HepG2 (cell line): ENCODE data around the gene TSTD2. TPM values are rescaled to one million over a fixed set of nuclear protein-coding genes. Genes with fewer than 3 reads are reported as not detected.

ENCODE experiments used
- ATAC-seq: fragments of 200-7000 bp; cut with Tn5 transposase; 3 replicates; pipeline ENCODE4 v1.9.1; 2020; ENCODE audit warnings: mild to moderate bottlenecking, moderate library complexity
- BruUV-seq: library from RNA; stranded (reverse); fragments of 400-500 nt; replicated peaks from 2 replicates; lab custom pipeline; 2021; lab: Mats Ljungman, UMichigan
- CTCF ChIA-PET: fragments of 300-600 bp; formaldehyde crosslinking; extraction: SDS; loops from one replicate; lab custom pipeline; 2021; ENCODE audit warnings: low total read pairs, inconsistent platforms, low intra/inter-chr PET ratio; lab: Yijun Ruan, JAX
- POLR2A ChIA-PET: fragments of 350-600 bp; sonication (Branson Sonifier 250); formaldehyde crosslinking; loops from one replicate; lab custom pipeline; 2020; ENCODE audit warnings: antibody characterized with exemption, inconsistent platforms; lab: Yijun Ruan, JAX
- DNase-seq: peaks from one replicate; pipeline ENCODE4 v3.0.0-alpha.2; 2015; ENCODE audit warnings: low spot score
- FAIRE-seq: peaks from 3 replicates; lab custom pipeline; 2011; peaks lifted over from hg19 to GRCh38; lab: Jason Lieb, UNC
- H2AFZ ChIP-seq: one replicate; pipeline ENCODE4 v1.6.1; 2011; ENCODE audit warnings: low read length, inconsistent platforms
- H3K27ac ChIP-seq: fragments of 300-600 bp; 3 replicates; pipeline ENCODE4 v1.8.0; 2011; ENCODE audit warnings: mixed run types, mild to moderate bottlenecking, mixed read lengths, low read length, inconsistent platforms; ENCODE audit not compliant: insufficient read depth; ENCODE audit errors: extremely low read length
- H3K27me3 ChIP-seq, 2 experiments: fragments of 200-600 bp in 1 of 2; 2 replicates in 1 of 2; 3 replicates in 1 of 2; pipeline versions ENCODE4 v1.6.0 to v1.8.0; 2011; ENCODE audit warnings: low read length in 2 of 2, mild to moderate bottlenecking in 2 of 2, moderate library complexity in 2 of 2, inconsistent platforms in 1 of 2; ENCODE audit not compliant: insufficient read depth in 2 of 2, control insufficient read depth in 1 of 2
- H3K36me3 ChIP-seq, 2 experiments: fragments of 200-600 bp in 1 of 2; replicated peaks in 1 of 2; 2 replicates in 1 of 2; 3 replicates in 1 of 2; pipeline versions ENCODE4 v1.5.1 to v1.8.0; 2011; ENCODE audit warnings: low read length in 2 of 2, inconsistent platforms in 1 of 2; ENCODE audit not compliant: insufficient read depth in 2 of 2, control insufficient read depth in 1 of 2
- H3K4me1 ChIP-seq: 2 replicates; pipeline ENCODE4 v1.5.1; 2012; ENCODE audit warnings: low read length, inconsistent platforms; ENCODE audit not compliant: insufficient read depth
- H3K4me2 ChIP-seq: 2 replicates; pipeline ENCODE4 v1.6.0; 2011; ENCODE audit warnings: low read depth, low read length, inconsistent platforms
- H3K4me3 ChIP-seq, 3 experiments: fragments of 200-600 bp in 1 of 3; sonication (generic), shearing (Covaris generic) in 1 of 3; replicated peaks in 1 of 3; 2 replicates each; pipeline ENCODE4 v1.5.1; 2011 to 2016; ENCODE audit warnings: low read length in 3 of 3, inconsistent platforms in 2 of 3, low read depth in 2 of 3, mild to moderate bottlenecking in 2 of 3, control low read depth in 1 of 3, mixed read lengths in 1 of 3; ENCODE audit not compliant: insufficient read depth in 1 of 3
- H3K79me2 ChIP-seq: one replicate; pipeline ENCODE4 v1.6.1; 2011; ENCODE audit warnings: low read length, inconsistent platforms; ENCODE audit not compliant: insufficient read depth
- H3K9ac ChIP-seq: 2 replicates; pipeline ENCODE4 v1.6.0; 2011; ENCODE audit warnings: mild to moderate bottlenecking, low read depth, low read length, inconsistent platforms; ENCODE audit not compliant: insufficient read depth
- H3K9me3 ChIP-seq: 2 replicates; pipeline ENCODE4 v1.5.1; 2012; ENCODE audit warnings: mild to moderate bottlenecking, low read length
- H4K20me1 ChIP-seq: 2 replicates; pipeline ENCODE4 v1.6.0; 2011; ENCODE audit warnings: inconsistent platforms, mild to moderate bottlenecking, low read length, moderate library complexity; ENCODE audit not compliant: insufficient read depth
- ATRX ChIP-seq: sonication (generic); formaldehyde crosslinking; IDR thresholded peaks from 2 replicates; pipeline ENCODE4 v1.4.0; 2020; ENCODE audit warnings: missing genetic modification reagents, borderline replicate concordance
- KDM3A ChIP-seq: IDR thresholded peaks from 2 replicates; pipeline ENCODE4 v1.6.1; 2018; ENCODE audit warnings: low read depth, missing compliant biosample characterization
- KDM6A ChIP-seq: IDR thresholded peaks from 2 replicates; pipeline ENCODE4 v1.6.1; 2016; ENCODE audit warnings: low read depth
- MTA1 ChIP-seq: sonication (generic); formaldehyde crosslinking; IDR thresholded peaks from 2 replicates; pipeline ENCODE4 v1.4.0; 2020; ENCODE audit warnings: missing genetic modification reagents, mild to moderate bottlenecking, borderline replicate concordance
- NBN ChIP-seq: fragments of 450-650 bp; conservative IDR thresholded peaks from 2 replicates; pipeline ENCODE4 v1.6.1; 2017
- NR3C1 ChIP-seq: sonication (generic); formaldehyde crosslinking; IDR thresholded peaks from 2 replicates; pipeline ENCODE4 v1.4.0; 2020; ENCODE audit warnings: missing genetic modification reagents
- PCBP1 ChIP-seq: fragments of 200-400 bp; formaldehyde crosslinking; IDR thresholded peaks from 2 replicates; pipeline ENCODE4 v1.6.1; 2017; ENCODE audit warnings: mild to moderate bottlenecking, low read depth, low read length, borderline replicate concordance
- PHF21A ChIP-seq: sonication (generic); formaldehyde crosslinking; IDR thresholded peaks from 2 replicates; pipeline ENCODE4 v1.5.0; 2020; ENCODE audit warnings: mild to moderate bottlenecking, missing genetic modification reagents
- POLR2A ChIP-seq, 2 experiments: IDR thresholded peaks; 2 replicates each; pipeline ENCODE4 v1.6.1; 2011; ENCODE audit warnings: low read depth in 2 of 2, low read length in 2 of 2, mild to moderate bottlenecking in 1 of 2, moderate library complexity in 1 of 2; ENCODE audit not compliant: insufficient read depth in 1 of 2
- SIX4 ChIP-seq: sonication (generic); formaldehyde crosslinking; IDR thresholded peaks from 2 replicates; pipeline ENCODE4 v1.4.0; 2020; ENCODE audit warnings: missing genetic modification reagents
- SP4 ChIP-seq: sonication (generic); formaldehyde crosslinking; IDR thresholded peaks from 2 replicates; pipeline ENCODE4 v1.8.1; 2023; ENCODE audit warnings: mild to moderate bottlenecking, missing genetic modification reagents
- TBX3 ChIP-seq: fragments of 450-650 bp; IDR thresholded peaks from 2 replicates; pipeline ENCODE4 v1.6.1; 2017; ENCODE audit warnings: antibody characterized with exemption, mild to moderate bottlenecking, inconsistent platforms, borderline replicate concordance
- ZMYM2 ChIP-seq: sonication (generic); formaldehyde crosslinking; IDR thresholded peaks from 2 replicates; pipeline ENCODE4 v1.8.0; 2022; ENCODE audit warnings: mild to moderate bottlenecking, missing genetic modification reagents
- ZNF556 ChIP-seq: sonication (generic); formaldehyde crosslinking; IDR thresholded peaks from 2 replicates; pipeline ENCODE4 v1.4.0; 2020; ENCODE audit warnings: mild to moderate bottlenecking, missing genetic modification reagents, borderline replicate concordance
- ZNF839 ChIP-seq: sonication (generic); formaldehyde crosslinking; IDR thresholded peaks from 2 replicates; pipeline ENCODE4 v1.4.0; 2020; ENCODE audit warnings: missing genetic modification reagents, mild to moderate bottlenecking, borderline replicate concordance
- ZNF878 ChIP-seq: sonication (generic); formaldehyde crosslinking; IDR thresholded peaks from 2 replicates; pipeline ENCODE4 v1.8.1; 2023; ENCODE audit warnings: mild to moderate bottlenecking, missing genetic modification reagents, moderate library complexity
- WGBS: methylation state at CpG from one replicate; pipeline ENCODE4 v1.1.6; 2017; ENCODE audit warnings: low lambda C conversion rate; 5-methylcytosine and 5-hydroxymethylcytosine counted together
- in situ Hi-C: cut with HindIII; loops from 2 replicates; pipeline ENCODE4 v1.10.0; 2017; ENCODE audit warnings: low pct_unique_long_range_greater_than_20kb; ENCODE audit not compliant: extremely low pct_ligation_motif_present
- intact Hi-C: fragments of 100-400 bp; cut with micrococcal nuclease; formaldehyde crosslinking; loops from one replicate; pipeline ENCODE4 v1.10.0; 2022; ENCODE audit not compliant: unreplicated experiment
- polyA plus RNA-seq, 8 experiments: library from polyadenylated mRNA; depleted of rRNA in 3 of 8; stranded (reverse) in 7 of 8; unstranded in 1 of 8; fragments of >200 nt; fragmentation: Illumina TruSeq in 4 of 8; extraction: Trizol in 4 of 8; gene quantifications; 2 replicates each; pipeline versions ENCODE4 v1.2.1 to v1.2.3, GENCODE V29; 2011 to 2016; ENCODE audit warnings: low read depth in 4 of 8, missing spikeins in 1 of 8, mixed read lengths in 1 of 8; ENCODE audit not compliant: insufficient read depth in 1 of 8
- total RNA-seq, 5 experiments: library from RNA; depleted of rRNA; stranded (reverse); fragments of >200 nt; fragmentation: Illumina TruSeq; extraction: Trizol; gene quantifications; 2 replicates each; pipeline ENCODE4 v1.2.3, GENCODE V29; 2016; ENCODE audit warnings: low read depth in 1 of 5
- TF ChIP-seq, protein P1 (sequence below): IDR thresholded peaks from 2 replicates; pipeline ENCODE4 v1.6.1; 2016
- TF ChIP-seq, protein P2 (sequence below): sonication (generic); formaldehyde crosslinking; IDR thresholded peaks from 2 replicates; pipeline ENCODE4 v1.4.0; 2020; ENCODE audit warnings: mild to moderate bottlenecking, missing genetic modification reagents
- TF ChIP-seq, protein P3 (sequence below): sonication (generic); formaldehyde crosslinking; IDR thresholded peaks from 2 replicates; pipeline ENCODE4 v1.4.0; 2020; ENCODE audit warnings: mild to moderate bottlenecking, missing genetic modification reagents

Gene TSTD2
- total and polyA plus RNA-seq, 2 of the 13 experiments (the other 11 are each of a cell fraction or from before 2014, with no cell fraction given): 16.0 to 23.1 TPM

DNA sequence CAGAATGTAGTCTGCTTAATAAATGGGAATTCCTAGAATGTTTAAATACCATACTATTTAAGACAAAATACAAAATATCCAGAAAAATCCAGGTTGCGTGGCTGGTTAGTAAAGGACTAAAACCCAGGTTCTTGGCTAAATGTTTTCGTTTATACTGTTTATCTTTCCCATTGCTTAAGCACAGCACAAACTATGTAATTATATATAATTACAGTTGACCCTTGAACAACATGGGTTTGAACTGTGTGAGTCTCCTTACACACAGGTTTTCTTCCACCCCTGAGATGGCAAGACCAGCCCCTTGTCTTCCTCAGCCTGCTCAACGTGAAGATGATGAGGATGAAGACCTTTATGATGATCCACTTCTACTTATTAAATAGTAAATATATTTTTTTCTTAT, 39.2 kb upstream of the TSTD2 start:
- Histone ChIP-seq H3K9me3 (no peaks in the 10 kb centered on the region), H3K4me2 (no peak overlapping the region), H2AFZ (no peak overlapping the region), H3K27ac (no peak overlapping the region), H4K20me1 (no peaks in the 10 kb centered on the region), H3K4me3 (no peak overlapping the region), H3K9ac (no peak overlapping the region), H3K4me1 (peaks cover 8% of the 10 kb centered on the region), H3K27me3 (no peaks in the 10 kb centered on the region), H3K36me3 (peaks cover 21 to 81% of the 10 kb centered on the region in 2 experiments), H3K79me2 (no peaks in the 10 kb centered on the region)
- DNase-seq (no peak), FAIRE-seq (no peak), ATAC-seq (no peak)
- POLR2A ChIA-PET: no interaction called here
- intact Hi-C loops (no loop called here), in situ Hi-C loops (no loop called here)
- 93% methylated on average over 3 of the region's 3 CpGs for WGBS
- TF ChIP-seq KDM3A (CRISPR knock-in tag) (no peak), ZMYM2 (CRISPR knock-in tag) (no peak), ZNF878 (CRISPR knock-in tag) (no peak), SP4 (CRISPR knock-in tag) (no peak), PCBP1 (no peak), NR3C1 (no peak), POLR2A (IDR thresholded peaks at IDR 0.05; ENCODE audit: insufficient read depth in 1 of 2, low read depth in 2 of 2, low read length in 2 of 2) (no peak), SIX4 (CRISPR knock-in tag) (no peak), MTA1 (CRISPR knock-in tag) (no peak), ZNF556 (no peak), ZNF839 (CRISPR knock-in tag) (no peak), NBN (no peak), TBX3 (no peak), KDM6A (CRISPR knock-in tag) (no peak), PHF21A (CRISPR knock-in tag) (no peak), ATRX (CRISPR knock-in tag) (no peak)
- TF ChIP-seq, protein P1, sequence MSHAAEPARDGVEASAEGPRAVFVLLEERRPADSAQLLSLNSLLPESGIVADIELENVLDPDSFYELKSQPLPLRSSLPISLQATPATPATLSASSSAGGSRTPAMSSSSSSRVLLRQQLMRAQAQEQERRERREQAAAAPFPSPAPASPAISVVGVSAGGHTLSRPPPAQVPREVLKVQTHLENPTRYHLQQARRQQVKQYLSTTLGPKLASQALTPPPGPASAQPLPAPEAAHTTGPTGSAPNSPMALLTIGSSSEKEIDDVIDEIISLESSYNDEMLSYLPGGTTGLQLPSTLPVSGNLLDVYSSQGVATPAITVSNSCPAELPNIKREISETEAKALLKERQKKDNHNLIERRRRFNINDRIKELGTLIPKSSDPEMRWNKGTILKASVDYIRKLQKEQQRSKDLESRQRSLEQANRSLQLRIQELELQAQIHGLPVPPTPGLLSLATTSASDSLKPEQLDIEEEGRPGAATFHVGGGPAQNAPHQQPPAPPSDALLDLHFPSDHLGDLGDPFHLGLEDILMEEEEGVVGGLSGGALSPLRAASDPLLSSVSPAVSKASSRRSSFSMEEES (CRISPR knock-in tag): no peak
- TF ChIP-seq, protein P2, sequence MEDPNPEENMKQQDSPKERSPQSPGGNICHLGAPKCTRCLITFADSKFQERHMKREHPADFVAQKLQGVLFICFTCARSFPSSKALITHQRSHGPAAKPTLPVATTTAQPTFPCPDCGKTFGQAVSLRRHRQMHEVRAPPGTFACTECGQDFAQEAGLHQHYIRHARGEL (CRISPR knock-in tag): no peak
- TF ChIP-seq, protein P3, sequence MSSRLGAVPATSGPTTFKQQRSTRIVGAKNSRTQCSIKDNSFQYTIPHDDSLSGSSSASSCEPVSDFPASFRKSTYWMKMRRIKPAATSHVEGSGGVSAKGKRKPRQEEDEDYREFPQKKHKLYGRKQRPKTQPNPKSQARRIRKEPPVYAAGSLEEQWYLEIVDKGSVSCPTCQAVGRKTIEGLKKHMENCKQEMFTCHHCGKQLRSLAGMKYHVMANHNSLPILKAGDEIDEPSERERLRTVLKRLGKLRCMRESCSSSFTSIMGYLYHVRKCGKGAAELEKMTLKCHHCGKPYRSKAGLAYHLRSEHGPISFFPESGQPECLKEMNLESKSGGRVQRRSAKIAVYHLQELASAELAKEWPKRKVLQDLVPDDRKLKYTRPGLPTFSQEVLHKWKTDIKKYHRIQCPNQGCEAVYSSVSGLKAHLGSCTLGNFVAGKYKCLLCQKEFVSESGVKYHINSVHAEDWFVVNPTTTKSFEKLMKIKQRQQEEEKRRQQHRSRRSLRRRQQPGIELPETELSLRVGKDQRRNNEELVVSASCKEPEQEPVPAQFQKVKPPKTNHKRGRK (CRISPR knock-in tag): no peak
- no TSS peak for BruUV-seq
- CTCF ChIA-PET: no interaction called here
